Testis (tissue), 3 donors: ENCODE results near the gene INPP5A. TPM values are rescaled to one million over a fixed set of nuclear protein-coding genes. Genes with fewer than 3 reads are reported as not detected.

Experiments
- DNase-seq: peaks from one replicate; pipeline ENCODE4 v3.0.0-alpha.2; 2019
- H3K27ac ChIP-seq, 2 donors: fragments of 200-600 bp; sonication (generic); one replicate each; pipeline ENCODE4 v1.5.1; 2019
- H3K27me3 ChIP-seq: fragments of 200-600 bp; sonication (generic); one replicate; pipeline ENCODE4 v1.5.1; 2019
- H3K36me3 ChIP-seq: fragments of 200-600 bp; sonication (generic); one replicate; pipeline ENCODE4 v1.5.1; 2017; ENCODE audit warnings: low read depth; ENCODE audit errors: missing control alignments
- H3K4me1 ChIP-seq: fragments of 200-600 bp; sonication (generic); one replicate; pipeline ENCODE4 v1.5.1; 2019
- H3K4me3 ChIP-seq, 2 donors: fragments of 200-600 bp; sonication (generic); one replicate each; pipeline ENCODE4 v1.5.1; 2017 to 2019
- H3K9me3 ChIP-seq: fragments of 200-600 bp; sonication (generic); one replicate; pipeline ENCODE4 v1.5.1; 2017
- POLR2A ChIP-seq: fragments of 450-650 bp; IDR thresholded peaks from one replicate; pipeline ENCODE4 v1.6.1; 2017; ENCODE audit warnings: antibody characterized with exemption, mild to moderate bottlenecking, moderate library complexity
- WGBS, 2 donors: methylation state at CpG; one replicate each; pipeline ENCODE4 v1.1.5; 2018; 5-methylcytosine and 5-hydroxymethylcytosine counted together
- intact Hi-C: fragments of 100-400 bp; cut with DNase I; formaldehyde crosslinking; loops from one replicate; pipeline ENCODE4 v1.15.1; 2023; ENCODE audit warnings: low total_unique reads
- polyA plus RNA-seq: library from polyadenylated mRNA; stranded (reverse); fragments of 350-450 nt; fragmentation: Illumina TruSeq; extraction: RNeasy Lipid Tissue Mini Kit (QIAGEN cat#74804); gene quantifications from one replicate; pipeline ENCODE4 v1.2.3, GENCODE V29; 2014; ENCODE audit warnings: low read depth, low replicate concordance; ENCODE audit not compliant: insufficient read depth
- total RNA-seq, 2 donors: library from RNA; depleted of rRNA; stranded (reverse); fragments of >200 nt; gene quantifications; one replicate each; pipeline ENCODE4 v1.2.3, GENCODE V29; 2016
- TF ChIP-seq, protein P1 (sequence below), 3 experiments: fragments of 450-650 bp in 2 of 3; fragments of 200-600 bp in 1 of 3; sonication (generic) in 1 of 3; IDR thresholded peaks; one replicate each; pipeline ENCODE4 v1.5.1; 2016 to 2019; ENCODE audit warnings: antibody characterized with exemption in 3 of 3, mild to moderate bottlenecking in 2 of 3, moderate library complexity in 1 of 3

Gene INPP5A
- total and polyA plus RNA-seq, 3 donors from 2014 or later = 54.1 to 103 (median 73.0) TPM

DNA sequence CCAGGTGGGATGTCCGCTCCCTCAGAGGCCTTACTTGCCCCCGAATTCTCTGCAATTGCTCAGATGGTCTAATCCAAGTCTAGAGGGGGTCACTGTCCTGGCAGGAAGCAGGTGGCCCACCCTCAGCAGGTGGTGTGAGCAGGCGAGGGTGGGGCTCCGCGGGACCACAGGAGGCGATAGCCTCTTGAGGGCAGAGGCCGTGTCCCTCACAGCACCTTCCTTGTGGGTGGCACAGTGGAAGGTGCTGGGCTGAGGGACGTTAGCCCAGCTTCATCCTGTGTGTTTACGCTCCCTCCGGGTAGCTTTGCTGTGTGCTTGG is 38.3 kb upstream of the INPP5A start:
- DNase-seq = no peak
- intact Hi-C loops = no loop called here
- H3K4me3 ChIP-seq = no peak overlapping the region
- no peak overlapping the region for H3K27ac ChIP-seq
- no peaks in the 10 kb centered on the region for H3K36me3 ChIP-seq
- H3K9me3 ChIP-seq = no peaks in the 10 kb centered on the region
- H3K4me1 ChIP-seq = peaks cover 9% of the 10 kb centered on the region
- WGBS, 2 donors = 96 to 100% methylated on average over 1 to 10 of the region's 10 CpGs
- no peak for TF ChIP-seq POLR2A
- TF ChIP-seq, protein P1, sequence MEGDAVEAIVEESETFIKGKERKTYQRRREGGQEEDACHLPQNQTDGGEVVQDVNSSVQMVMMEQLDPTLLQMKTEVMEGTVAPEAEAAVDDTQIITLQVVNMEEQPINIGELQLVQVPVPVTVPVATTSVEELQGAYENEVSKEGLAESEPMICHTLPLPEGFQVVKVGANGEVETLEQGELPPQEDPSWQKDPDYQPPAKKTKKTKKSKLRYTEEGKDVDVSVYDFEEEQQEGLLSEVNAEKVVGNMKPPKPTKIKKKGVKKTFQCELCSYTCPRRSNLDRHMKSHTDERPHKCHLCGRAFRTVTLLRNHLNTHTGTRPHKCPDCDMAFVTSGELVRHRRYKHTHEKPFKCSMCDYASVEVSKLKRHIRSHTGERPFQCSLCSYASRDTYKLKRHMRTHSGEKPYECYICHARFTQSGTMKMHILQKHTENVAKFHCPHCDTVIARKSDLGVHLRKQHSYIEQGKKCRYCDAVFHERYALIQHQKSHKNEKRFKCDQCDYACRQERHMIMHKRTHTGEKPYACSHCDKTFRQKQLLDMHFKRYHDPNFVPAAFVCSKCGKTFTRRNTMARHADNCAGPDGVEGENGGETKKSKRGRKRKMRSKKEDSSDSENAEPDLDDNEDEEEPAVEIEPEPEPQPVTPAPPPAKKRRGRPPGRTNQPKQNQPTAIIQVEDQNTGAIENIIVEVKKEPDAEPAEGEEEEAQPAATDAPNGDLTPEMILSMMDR (IDR thresholded peaks at IDR 0.05) = no peak
- H3K27me3 ChIP-seq = no peaks in the 10 kb centered on the region

DNA sequence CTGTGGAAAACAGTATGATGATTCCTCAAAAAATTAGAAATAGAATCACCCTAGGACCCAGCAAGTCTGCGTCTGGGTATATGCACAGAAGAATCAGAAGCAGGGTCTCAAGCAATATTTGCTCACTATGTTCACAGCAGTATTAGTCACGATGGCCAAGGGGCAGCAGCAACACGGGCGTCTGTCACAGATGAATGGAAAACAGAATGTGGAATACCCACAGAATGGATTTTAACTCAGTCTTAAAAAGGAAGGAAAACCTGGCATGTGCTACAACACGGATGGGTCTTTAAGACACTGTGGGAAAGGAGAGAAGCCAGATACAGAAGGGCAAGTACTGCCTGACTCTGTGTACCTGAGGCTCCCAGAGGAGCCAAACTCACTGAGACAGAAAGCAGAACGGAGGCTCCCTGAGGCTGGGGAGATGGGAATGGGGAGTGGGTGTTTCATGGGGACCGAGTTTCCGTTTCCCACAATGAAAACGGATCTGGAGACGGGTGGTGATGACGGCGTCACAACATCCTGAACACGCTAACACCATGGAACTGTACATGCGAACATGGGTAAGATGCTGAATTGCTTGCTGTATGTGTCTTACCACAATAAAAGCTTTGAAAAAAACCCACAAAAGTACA is 36.7 kb upstream of the INPP5A start:
- DNase-seq = no peak
- Histone ChIP-seq H3K9me3 (no peaks in the 10 kb centered on the region), H3K27ac (no peak overlapping the region), H3K4me1 (no peaks in the 10 kb centered on the region), H3K4me3 (no peak overlapping the region), H3K36me3 (no peaks in the 10 kb centered on the region), H3K27me3 (no peaks in the 10 kb centered on the region)
- TF ChIP-seq, protein P1 (IDR thresholded peaks at IDR 0.05) = no peak
- no peak for TF ChIP-seq POLR2A
- WGBS, 2 donors = 84 to 91% methylated on average over 14 of the region's 14 CpGs
- intact Hi-C loops = no loop called here

DNA sequence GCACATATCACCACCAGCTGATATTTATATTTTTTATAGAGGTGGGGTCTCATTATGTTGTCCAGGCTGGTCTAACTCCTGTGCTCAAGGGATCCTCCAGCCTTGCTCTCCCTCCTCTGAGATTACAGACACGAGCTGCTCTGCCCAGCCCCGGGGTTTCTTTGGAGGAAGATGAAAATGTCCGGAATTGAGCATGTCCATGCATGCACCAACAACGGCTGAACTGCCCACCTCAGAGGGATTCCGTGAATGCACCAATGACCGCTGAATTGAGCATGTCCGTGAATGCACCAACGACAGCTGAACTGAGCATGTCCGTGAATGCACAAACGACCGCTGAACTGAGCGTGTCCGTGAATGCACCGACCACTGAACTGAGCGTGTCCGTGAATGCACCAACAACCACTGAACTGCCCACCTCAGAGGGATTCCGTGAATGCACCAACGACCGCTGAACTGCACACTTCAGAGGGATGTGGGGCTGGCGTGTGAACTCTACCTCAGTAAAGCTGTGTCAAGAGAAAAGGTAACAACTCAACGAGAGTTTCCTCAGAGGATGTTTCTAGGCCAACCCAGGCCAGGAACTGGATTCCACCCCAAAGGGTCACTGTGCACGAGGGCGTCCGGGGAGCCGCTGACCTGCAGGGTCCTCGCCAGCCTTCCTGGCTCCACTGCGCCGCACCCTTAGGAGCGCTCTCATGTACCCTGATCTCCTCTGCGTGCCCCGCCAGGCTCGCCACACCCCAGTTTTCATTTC is 34.9 kb upstream of the INPP5A start:
- no peaks in the 10 kb centered on the region for H3K9me3 ChIP-seq
- no peaks in the 10 kb centered on the region for H3K27me3 ChIP-seq
- intact Hi-C loops = no loop called here
- peaks cover 4% of the 10 kb centered on the region for H3K4me1 ChIP-seq
- H3K4me3 ChIP-seq = no peak overlapping the region
- 86 to 89% methylated on average over 24 to 32 of the region's 32 CpGs for WGBS, 2 donors
- no peak for DNase-seq
- no peak overlapping the region for H3K27ac ChIP-seq
- no peak for TF ChIP-seq POLR2A
- TF ChIP-seq, protein P1 (IDR thresholded peaks at IDR 0.05) = no peak
- H3K36me3 ChIP-seq = no peaks in the 10 kb centered on the region

DNA sequence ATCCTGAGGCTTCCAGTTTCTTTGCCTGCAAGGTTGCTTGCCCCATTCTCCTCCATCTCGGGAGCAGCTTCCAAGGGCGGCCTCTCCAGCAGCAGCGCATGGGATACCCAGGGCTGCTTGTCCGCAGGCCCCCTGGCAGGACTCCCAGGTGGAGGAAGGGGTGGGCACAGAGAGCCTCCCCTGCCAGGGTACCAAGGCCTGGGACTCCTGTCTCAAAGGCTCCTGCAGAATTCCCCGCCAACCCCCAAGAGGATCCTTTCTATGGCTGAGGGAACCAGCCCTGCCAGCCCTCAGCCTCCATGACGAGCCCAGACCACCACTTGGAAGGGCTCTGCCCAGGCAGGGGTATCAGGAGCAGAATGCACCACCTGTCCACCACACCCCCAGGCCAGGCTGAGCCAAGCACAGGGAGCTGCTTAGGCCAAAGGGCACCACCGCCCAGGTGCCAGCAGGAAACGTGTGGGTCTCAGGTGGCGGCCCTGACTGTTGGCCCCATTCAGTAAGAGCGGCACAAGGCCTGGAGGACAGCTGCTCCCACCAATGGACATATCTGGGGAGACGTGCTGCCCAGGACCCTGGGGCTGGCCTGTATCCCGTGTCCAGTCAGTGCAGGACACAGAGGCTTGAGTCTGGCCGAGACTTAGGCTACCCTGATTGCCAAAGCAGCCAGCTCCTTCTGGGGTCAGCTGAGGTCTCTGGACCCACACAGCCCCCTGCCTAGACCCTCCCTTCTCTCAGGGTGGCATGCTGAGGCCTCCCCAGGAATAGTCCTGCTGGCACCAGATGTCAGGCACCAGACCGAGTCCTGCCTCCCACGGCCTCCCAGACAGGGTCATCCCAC is 33.8 kb upstream of the INPP5A start:
- Histone ChIP-seq H3K4me1 (peaks cover 4% of the 10 kb centered on the region), H3K27ac (no peak overlapping the region), H3K9me3 (no peaks in the 10 kb centered on the region), H3K4me3 (no peak overlapping the region), H3K36me3 (no peaks in the 10 kb centered on the region), H3K27me3 (no peaks in the 10 kb centered on the region)
- WGBS, 2 donors = 88 to 97% methylated on average over 6 to 15 of the region's 15 CpGs
- TF ChIP-seq POLR2A = no peak
- TF ChIP-seq, protein P1 (IDR thresholded peaks at IDR 0.05) = no peak
- no peak for DNase-seq
- intact Hi-C loops = no loop called here
